GM13976 (cell line): ENCODE data around the gene FKBP5.
A peak's percentile ranks its signal among the peaks of the same experiment; 100 is the strongest.
"Not testable (repeated sequence)": the region's sequence is repeated elsewhere in the genome, so short reads cannot be mapped to it uniquely, and the experiment has no call there.

Experiments
- DNase-seq: peaks from one replicate; pipeline ENCODE4 v3.0.0; 2012; ENCODE audit warnings: low spot score
- in situ Hi-C: fragments of 300-500 bp; cut with MboI; formaldehyde crosslinking; loops from one replicate; pipeline ENCODE4 v1.12.0; 2022; ENCODE audit warnings: low sequenced_read_pairs, mixed read lengths, inconsistent platforms; ENCODE audit not compliant: unreplicated experiment
- TF ChIP-seq, protein P1 (sequence below): IDR thresholded peaks from 2 replicates; pipeline ENCODE4 v1.5.1; 2012; ENCODE audit warnings: borderline replicate concordance, mild to moderate bottlenecking; ENCODE audit not compliant: insufficient read depth; ENCODE audit errors: extremely low read depth, missing control alignments, control extremely low read depth

Gene FKBP5

DNA sequence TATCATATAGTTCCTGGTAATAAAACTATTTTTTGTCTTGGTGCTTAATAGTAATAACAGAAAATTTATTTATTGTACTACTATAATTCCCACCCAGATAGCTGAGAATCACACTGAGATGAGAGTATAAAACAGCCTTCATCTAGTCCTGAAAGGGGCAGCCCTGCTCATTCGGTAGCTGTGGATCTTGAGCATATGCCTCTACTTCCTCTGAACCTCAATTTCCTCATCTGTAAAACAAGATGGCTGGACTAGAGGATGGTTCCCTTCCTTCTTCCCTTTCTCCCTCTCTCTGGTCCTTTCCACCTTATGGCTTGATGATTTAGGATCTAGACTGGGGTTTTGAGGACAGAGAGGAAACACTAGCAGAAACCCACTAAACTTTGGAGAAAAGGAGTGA is 15.0 kb downstream of the FKBP5 start:
- in situ Hi-C loops: no loop called here
- TF ChIP-seq, protein P1, sequence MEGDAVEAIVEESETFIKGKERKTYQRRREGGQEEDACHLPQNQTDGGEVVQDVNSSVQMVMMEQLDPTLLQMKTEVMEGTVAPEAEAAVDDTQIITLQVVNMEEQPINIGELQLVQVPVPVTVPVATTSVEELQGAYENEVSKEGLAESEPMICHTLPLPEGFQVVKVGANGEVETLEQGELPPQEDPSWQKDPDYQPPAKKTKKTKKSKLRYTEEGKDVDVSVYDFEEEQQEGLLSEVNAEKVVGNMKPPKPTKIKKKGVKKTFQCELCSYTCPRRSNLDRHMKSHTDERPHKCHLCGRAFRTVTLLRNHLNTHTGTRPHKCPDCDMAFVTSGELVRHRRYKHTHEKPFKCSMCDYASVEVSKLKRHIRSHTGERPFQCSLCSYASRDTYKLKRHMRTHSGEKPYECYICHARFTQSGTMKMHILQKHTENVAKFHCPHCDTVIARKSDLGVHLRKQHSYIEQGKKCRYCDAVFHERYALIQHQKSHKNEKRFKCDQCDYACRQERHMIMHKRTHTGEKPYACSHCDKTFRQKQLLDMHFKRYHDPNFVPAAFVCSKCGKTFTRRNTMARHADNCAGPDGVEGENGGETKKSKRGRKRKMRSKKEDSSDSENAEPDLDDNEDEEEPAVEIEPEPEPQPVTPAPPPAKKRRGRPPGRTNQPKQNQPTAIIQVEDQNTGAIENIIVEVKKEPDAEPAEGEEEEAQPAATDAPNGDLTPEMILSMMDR: no peak
- no peak for DNase-seq

DNA sequence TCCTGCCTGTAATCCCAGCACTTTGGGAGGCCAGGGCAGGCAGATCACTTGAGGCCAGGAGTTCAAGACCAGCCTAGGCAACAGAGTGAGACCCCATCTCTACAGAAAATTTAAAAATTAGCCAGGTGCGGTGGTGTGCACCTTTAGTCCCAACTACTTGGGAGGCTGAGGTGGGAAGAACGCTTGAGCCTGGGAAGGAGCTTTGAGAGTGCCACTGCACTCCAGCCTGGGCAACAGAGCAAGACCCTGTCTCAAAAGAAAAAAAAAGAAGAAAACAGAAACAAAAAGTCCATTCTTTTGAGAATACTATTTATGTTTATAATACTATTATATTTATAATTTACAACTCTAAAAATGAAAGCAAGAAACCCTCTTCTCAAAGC is 15.4 kb downstream of the FKBP5 start:
- in situ Hi-C loops, DNase-seq: not testable (repeated sequence)

DNA sequence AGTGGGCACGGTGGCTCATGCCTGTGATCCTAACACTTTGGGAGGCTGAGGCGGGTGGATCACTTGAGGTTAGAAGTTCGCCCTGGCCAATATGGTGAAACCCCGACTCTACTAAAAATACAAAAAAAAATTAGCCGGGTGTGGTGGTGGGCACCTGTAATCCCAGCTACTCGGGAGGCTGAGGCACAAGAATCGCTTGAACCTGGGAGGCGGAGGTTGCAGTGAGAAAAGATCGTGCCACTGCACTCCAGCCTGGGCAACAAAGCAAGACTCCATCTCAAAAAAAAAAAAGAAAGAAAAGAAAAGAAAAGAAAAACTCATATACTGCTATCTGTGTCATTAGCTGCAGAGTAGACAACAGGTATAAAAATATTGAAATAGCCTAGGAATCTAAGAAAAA is 18.3 kb downstream of the FKBP5 start:
- DNase-seq, in situ Hi-C loops: not testable (repeated sequence)

GRCh38 chr6:35669451-35670045 is 19.2 kb downstream of the FKBP5 start:
- in situ Hi-C loops: no loop called here
- DNase-seq: peak; percentile 40
- TF ChIP-seq, protein P1: no peak

DNA sequence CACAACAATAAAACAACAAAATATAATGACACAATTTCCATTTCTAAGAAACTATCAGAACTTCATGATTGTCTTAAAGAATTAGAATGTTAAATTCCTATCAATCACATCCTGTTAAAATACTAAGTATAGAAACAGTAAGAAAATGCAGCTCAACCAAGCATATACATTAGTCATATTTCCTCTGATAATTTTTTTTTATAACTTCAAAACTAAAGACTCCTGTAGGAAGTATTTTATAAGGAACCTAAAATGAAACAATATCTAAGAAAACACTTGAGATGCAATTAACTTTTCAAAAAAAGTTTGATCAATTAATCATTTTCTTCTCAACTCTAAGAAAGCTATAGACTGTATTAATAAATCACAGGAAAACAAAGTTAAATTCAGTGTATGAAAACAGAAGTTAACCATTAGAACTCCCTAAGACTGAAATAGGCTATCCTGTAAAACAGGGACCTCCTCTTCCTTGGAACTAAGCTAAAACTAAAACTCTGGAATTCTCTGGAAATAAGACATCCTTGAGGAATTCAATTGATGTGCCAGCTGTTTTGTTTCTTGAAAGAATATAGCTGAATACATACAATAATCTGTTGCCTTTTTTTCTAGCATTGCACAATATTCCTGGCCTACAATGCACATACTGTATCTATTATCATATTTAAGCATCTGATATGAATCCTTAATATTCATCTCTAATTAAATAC is 19.8 kb downstream of the FKBP5 start:
- in situ Hi-C loops: no loop called here
- TF ChIP-seq, protein P1: no peak
- no peak for DNase-seq

GRCh38 chr6:35668096-35668495 is 20.6 kb downstream of the FKBP5 start:
- DNase-seq: no peak
- in situ Hi-C loops: no loop called here
- TF ChIP-seq, protein P1: no peak

DNA sequence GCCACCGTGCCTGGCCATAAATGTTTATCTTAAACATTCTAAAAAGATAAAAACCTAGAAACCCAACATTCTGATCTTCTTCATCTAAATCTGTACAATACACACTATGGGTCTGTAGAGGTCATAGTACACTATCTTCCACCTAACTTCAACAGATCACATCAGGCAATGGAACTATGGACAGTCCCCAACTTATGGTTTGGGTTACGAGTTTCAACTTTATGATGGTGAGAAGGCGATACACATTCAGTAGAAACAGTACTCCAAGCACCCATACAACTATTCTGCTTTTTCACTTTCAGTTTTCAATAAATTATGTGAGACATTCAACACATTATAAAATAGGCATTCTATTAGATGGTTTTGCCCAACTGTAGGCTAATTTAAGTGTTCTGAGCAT is 23.1 kb downstream of the FKBP5 start:
- TF ChIP-seq, protein P1: no peak
- in situ Hi-C loops: no loop called here
- DNase-seq: peak; percentile 40
